VCaP (cell line): ENCODE data around the gene SHTN1.

Experiments used
- H3K27ac ChIP-seq: fragments of 450-650 bp; 2 replicates; pipeline ENCODE4 v1.5.1; 2017
- CTCF ChIP-seq: fragments of 450-650 bp; conservative IDR thresholded peaks from 2 replicates; pipeline ENCODE4 v1.5.1; 2017; ENCODE audit warnings: mild to moderate bottlenecking, moderate library complexity

Gene SHTN1

GRCh38 chr10:117004227-117005025 is 561 bp downstream of the SHTN1 start:
- H3K27ac ChIP-seq = peak overlapping the region; percentile 87
- no peak for TF ChIP-seq CTCF

- no peak for TF ChIP-seq CTCF
- peak overlapping the region; percentile 87 for H3K27ac ChIP-seq
Observed at GRCh38 chr10:117003336-117003735, 1.7 kb downstream of the SHTN1 start.

GRCh38 chr10:117002206-117002605 is 2.8 kb downstream of the SHTN1 start:
- TF ChIP-seq CTCF = no peak
- H3K27ac ChIP-seq = no peak overlapping the region

- TF ChIP-seq CTCF = no peak
- no peak overlapping the region for H3K27ac ChIP-seq
Observed at GRCh38 chr10:117001144-117001543, 3.8 kb downstream of the SHTN1 start.

- H3K27ac ChIP-seq = no peak overlapping the region
- TF ChIP-seq CTCF = no peak
Observed at GRCh38 chr10:117000580-117000979, 4.4 kb downstream of the SHTN1 start.

- TF ChIP-seq CTCF = no peak
- H3K27ac ChIP-seq = no peak overlapping the region
Observed at GRCh38 chr10:116998172-116998571, 6.8 kb downstream of the SHTN1 start.

GRCh38 chr10:116997015-116997414 is 8.0 kb downstream of the SHTN1 start:
- no peak overlapping the region for H3K27ac ChIP-seq
- no peak for TF ChIP-seq CTCF
